Measurements from ENCODE around the gene EOGT. TPM values are rescaled to one million over a fixed set of nuclear protein-coding genes. Genes with fewer than 3 reads are reported as not detected.

Gene EOGT
- total RNA-seq, 4 donors from 2014 or later = 12.0 to 22.4 (median 18.7) TPM

GRCh38 chr3:69052472-69052898 is 39.0 kb upstream of the EOGT start:
- intact Hi-C loops (cut with DNase I; ENCODE audit: low total_unique reads) (no loop called here), in situ Hi-C loops (cut with MboI; ENCODE audit: low pct_ligation_motif_present in 1 of 4, low pct_unique_long_range_greater_than_20kb in 1 of 4, low sequenced_read_pairs in 3 of 4) (no loop called here)
- Histone ChIP-seq H3K27ac (peak overlapping the region; percentile 95 to 96 (median 96)), H3K27me3 (no peaks in the 10 kb centered on the region), H3K4me1 (peaks cover 0 to 37% (median 24%) of the 10 kb centered on the region in 4 donors), H3K4me3 (peak overlapping the region in 3 of 4 donors; percentile 74 to 82 (median 82)), H3K9me3 (no peaks in the 10 kb centered on the region), H3K36me3 (peaks cover 0 to 33% (median 13%) of the 10 kb centered on the region in 4 donors)
- TF ChIP-seq POLR2A (IDR thresholded peaks at IDR 0.05) (no peak), EP300 (IDR thresholded peaks at IDR 0.05; ENCODE audit: low read depth) (peak; percentile 15), CTCF (IDR thresholded peaks at IDR 0.05) (no peak), POLR2AphosphoS5 (IDR thresholded peaks at IDR 0.05) (peak in 1 of 3 donors; percentile 1)
- WGBS, 2 donors (ENCODE audit: low coverage in 1 of 2) = 10% methylated on average over 9 of the region's 9 CpGs; no CpG with 5 or more reads in 1 of the 2 donors
- DNase-seq = no peak

- intact Hi-C loops (cut with DNase I; ENCODE audit: low total_unique reads) = no loop called here
- H3K27ac ChIP-seq = peak within 1 kb of the TSS; percentile 95 to 96 (median 96)
- peak; percentile 98 for DNase-seq
- H3K9me3 ChIP-seq = no peaks in the 10 kb centered on the region
- peaks cover 0 to 43% (median 27%) of the 10 kb centered on the region in 4 donors for H3K4me1 ChIP-seq
- 0 to 1% methylated on average over 2 to 45 of the region's 45 CpGs for WGBS, 2 donors (ENCODE audit: low coverage in 1 of 2)
- in situ Hi-C loops (cut with MboI; ENCODE audit: low pct_ligation_motif_present in 1 of 4, low pct_unique_long_range_greater_than_20kb in 1 of 4, low sequenced_read_pairs in 3 of 4) = no loop called here
- peak within 1 kb of the TSS; percentile 34 to 82 (median 78) for H3K4me3 ChIP-seq
- peak; percentile 88 to 95 (median 95) for TF ChIP-seq POLR2AphosphoS5 (IDR thresholded peaks at IDR 0.05)
- TF ChIP-seq POLR2A (IDR thresholded peaks at IDR 0.05) = peak; percentile 91
- no peak for TF ChIP-seq EP300 (IDR thresholded peaks at IDR 0.05; ENCODE audit: low read depth)
- peak in 1 of 5 experiments; percentile 0 for TF ChIP-seq CTCF (IDR thresholded peaks at IDR 0.05)
- peaks cover 0 to 39% (median 14%) of the 10 kb centered on the region in 4 donors for H3K36me3 ChIP-seq
- no peaks in the 10 kb centered on the region for H3K27me3 ChIP-seq
Observed at GRCh38 chr3:69051756-69052471, 38.4 kb upstream of the EOGT start, which contains the start of gene TMF1. Gene TMF1 (minus strand): TSS chr3:69052333. CDS start chr3:69052086, 247 bp downstream.

- WGBS, 2 donors (ENCODE audit: low coverage in 1 of 2) = 98 to 100% methylated on average over 1 to 2 of the region's 2 CpGs
- no peak overlapping the region for H3K27ac ChIP-seq
- peaks cover 0 to 45% (median 30%) of the 10 kb centered on the region in 4 donors for H3K4me1 ChIP-seq
- H3K27me3 ChIP-seq = no peaks in the 10 kb centered on the region
- no peak overlapping the region for H3K4me3 ChIP-seq
- in situ Hi-C loops (cut with MboI; ENCODE audit: low pct_ligation_motif_present in 1 of 4, low pct_unique_long_range_greater_than_20kb in 1 of 4, low sequenced_read_pairs in 3 of 4) (no loop called here), intact Hi-C loops (cut with DNase I; ENCODE audit: low total_unique reads) (no loop called here)
- DNase-seq = no peak
- TF ChIP-seq EP300 (IDR thresholded peaks at IDR 0.05; ENCODE audit: low read depth) (no peak), POLR2A (IDR thresholded peaks at IDR 0.05) (no peak), CTCF (IDR thresholded peaks at IDR 0.05) (no peak), POLR2AphosphoS5 (IDR thresholded peaks at IDR 0.05) (no peak)
- H3K36me3 ChIP-seq = peaks cover 0 to 35% (median 12%) of the 10 kb centered on the region in 4 donors
- H3K9me3 ChIP-seq = no peaks in the 10 kb centered on the region
Observed at GRCh38 chr3:69048990-69049389, 35.5 kb upstream of the EOGT start.

GRCh38 chr3:69044608-69045007 is 31.1 kb upstream of the EOGT start:
- Histone ChIP-seq H3K27ac (no peak overlapping the region), H3K4me1 (peaks cover 0 to 23% (median 14%) of the 10 kb centered on the region in 4 donors), H3K27me3 (no peaks in the 10 kb centered on the region), H3K9me3 (no peaks in the 10 kb centered on the region), H3K4me3 (no peak overlapping the region), H3K36me3 (peaks cover 0 to 75% (median 31%) of the 10 kb centered on the region in 4 donors)
- no peak for DNase-seq
- WGBS, 2 donors (ENCODE audit: low coverage in 1 of 2) = 95 to 97% methylated on average over 2 of the region's 2 CpGs
- in situ Hi-C loops (cut with MboI; ENCODE audit: low pct_ligation_motif_present in 1 of 4, low pct_unique_long_range_greater_than_20kb in 1 of 4, low sequenced_read_pairs in 3 of 4) (no loop called here), intact Hi-C loops (cut with DNase I; ENCODE audit: low total_unique reads) (no loop called here)
- TF ChIP-seq CTCF (IDR thresholded peaks at IDR 0.05) (no peak), POLR2A (IDR thresholded peaks at IDR 0.05) (no peak), EP300 (IDR thresholded peaks at IDR 0.05; ENCODE audit: low read depth) (no peak), POLR2AphosphoS5 (IDR thresholded peaks at IDR 0.05) (no peak)

All from transverse colon (tissue), 4 donors.